Large intestine (tissue), 3 donors: ENCODE data around the gene WFIKKN1. TPM values are rescaled to one million over a fixed set of nuclear protein-coding genes. Genes with fewer than 3 reads are reported as not detected.
A peak's percentile ranks its signal among the peaks of the same experiment; 100 is the strongest.

Experiments used
- DNase-seq, 2 donors: peaks; one replicate each; pipeline versions ENCODE4 v3.0.0 to v3.0.0-alpha.2; 2013
- H3K27ac ChIP-seq: one replicate; pipeline ENCODE4 v1.5.1; 2013; ENCODE audit warnings: low read length
- H3K27me3 ChIP-seq: 2 replicates; pipeline ENCODE4 v1.6.1; 2013; ENCODE audit warnings: low read length; ENCODE audit not compliant: control insufficient read depth, insufficient read depth
- H3K36me3 ChIP-seq: 2 replicates; pipeline ENCODE4 v1.6.1; 2013; ENCODE audit warnings: low read length; ENCODE audit not compliant: control insufficient read depth, insufficient read depth
- H3K4me1 ChIP-seq: one replicate; pipeline ENCODE4 v1.6.1; 2013; ENCODE audit warnings: low read length; ENCODE audit not compliant: control insufficient read depth, insufficient read depth
- H3K4me3 ChIP-seq: one replicate; pipeline ENCODE4 v1.5.1; 2013; ENCODE audit warnings: low read length
- H3K9me3 ChIP-seq: one replicate; pipeline ENCODE4 v1.6.1; 2013; ENCODE audit warnings: mild to moderate bottlenecking, low read depth, low read length, moderate library complexity; ENCODE audit not compliant: control insufficient read depth
- WGBS: methylation state at CpG from one replicate; pipeline ENCODE4 v1.1.5; 2013; ENCODE audit warnings: low lambda C conversion rate; ENCODE audit not compliant: insufficient coverage; 5-methylcytosine and 5-hydroxymethylcytosine counted together
- polyA plus RNA-seq: library from polyadenylated mRNA; unstranded; fragments of 120-200 nt; gene quantifications from one replicate; pipeline ENCODE4 v1.2.1, GENCODE V29; 2013

The WFIKKN1 gene
- polyA plus RNA-seq, 1 donor: 1.6 TPM

- H3K27me3 ChIP-seq: peaks cover 4% of the 10 kb centered on the region
- H3K27ac ChIP-seq: no peak within 1 kb of the TSS
- peaks cover 5% of the 10 kb centered on the region for H3K9me3 ChIP-seq
- DNase-seq: peak in 1 of 2 donors; percentile 46
- H3K4me3 ChIP-seq: peak within 1 kb of the TSS; percentile 43
- no CpG with 5 or more reads among the region's 73 CpGs for WGBS
- H3K36me3 ChIP-seq: peaks cover 36% of the 10 kb centered on the region
- peaks cover 30% of the 10 kb centered on the region for H3K4me1 ChIP-seq
Observed at GRCh38 chr16:674968-675883, 44.4 kb downstream of the WFIKKN1 start, which contains the start of gene RHBDL1. Gene RHBDL1, plus strand, starts transcription at chr16:675671. Its CDS starts 120 bp downstream, at chr16:675791.

GRCh38 chr16:675884-676564 lies 45.2 kb downstream of the WFIKKN1 start:
- DNase-seq: peak in 1 of 2 donors; percentile 64
- H3K4me1 ChIP-seq: peaks cover 32% of the 10 kb centered on the region
- peak overlapping the region; percentile 43 for H3K4me3 ChIP-seq
- peaks cover 4% of the 10 kb centered on the region for H3K27me3 ChIP-seq
- H3K27ac ChIP-seq: no peak overlapping the region
- peaks cover 28% of the 10 kb centered on the region for H3K36me3 ChIP-seq
- no CpG with 5 or more reads among the region's 25 CpGs for WGBS
- H3K9me3 ChIP-seq: peaks cover 3% of the 10 kb centered on the region

GRCh38 chr16:676565-676902 lies 45.7 kb downstream of the WFIKKN1 start:
- H3K4me1 ChIP-seq: peaks cover 37% of the 10 kb centered on the region

GRCh38 chr16:676913-677312 lies 46.1 kb downstream of the WFIKKN1 start:
- no CpG with 5 or more reads among the region's 23 CpGs for WGBS
- H3K4me1 ChIP-seq: peaks cover 40% of the 10 kb centered on the region
- H3K27ac ChIP-seq: no peak overlapping the region
- no peak overlapping the region for H3K4me3 ChIP-seq
- H3K27me3 ChIP-seq: peaks cover 4% of the 10 kb centered on the region
- H3K9me3 ChIP-seq: peaks cover 3% of the 10 kb centered on the region
- DNase-seq: peak; percentile 69 to 82
- peaks cover 23% of the 10 kb centered on the region for H3K36me3 ChIP-seq

More at GRCh38 chr16:676565-676902, 45.7 kb downstream of the WFIKKN1 start:
- DNase-seq: no peak
- Histone ChIP-seq H3K4me3 (no peak overlapping the region), H3K27ac (no peak overlapping the region), H3K9me3 (peaks cover 3% of the 10 kb centered on the region), H3K36me3 (peaks cover 22% of the 10 kb centered on the region), H3K27me3 (peaks cover 4% of the 10 kb centered on the region)
- no CpG with 5 or more reads among the region's 21 CpGs for WGBS

- Histone ChIP-seq H3K4me1 (peaks cover 45% of the 10 kb centered on the region), H3K36me3 (peaks cover 23% of the 10 kb centered on the region), H3K27ac (no peak overlapping the region), H3K27me3 (peaks cover 4% of the 10 kb centered on the region), H3K9me3 (peaks cover 3% of the 10 kb centered on the region), H3K4me3 (no peak overlapping the region)
- WGBS: no CpG with 5 or more reads among the region's 57 CpGs
- no peak for DNase-seq
Observed at GRCh38 chr16:677316-678190, 46.8 kb downstream of the WFIKKN1 start.

- peaks cover 53% of the 10 kb centered on the region for H3K4me1 ChIP-seq
Observed at GRCh38 chr16:678209-678857, 47.5 kb downstream of the WFIKKN1 start.

GRCh38 chr16:678858-679813 lies 48.4 kb downstream of the WFIKKN1 start:
- peaks cover 57% of the 10 kb centered on the region for H3K4me1 ChIP-seq
- DNase-seq: peak; percentile 68 to 82

More at GRCh38 chr16:678209-678857, 47.5 kb downstream of the WFIKKN1 start:
- Histone ChIP-seq H3K27me3 (peaks cover 4% of the 10 kb centered on the region), H3K36me3 (peaks cover 25% of the 10 kb centered on the region), H3K9me3 (peaks cover 3% of the 10 kb centered on the region), H3K27ac (no peak overlapping the region), H3K4me3 (no peak overlapping the region)
- no CpG with 5 or more reads among the region's 21 CpGs for WGBS
- no peak for DNase-seq

GRCh38 chr16:679814-680624 lies 49.2 kb downstream of the WFIKKN1 start, which contains the start of gene STUB1:
Gene STUB1, plus strand, starts transcription at chr16:680410. Its CDS starts 116 bp downstream, at chr16:680526.
- H3K27ac ChIP-seq: peak within 1 kb of the TSS; percentile 96
- DNase-seq: peak; percentile 75 to 87
- H3K27me3 ChIP-seq: peaks cover 4% of the 10 kb centered on the region
- WGBS: no CpG with 5 or more reads among the region's 91 CpGs
- H3K4me3 ChIP-seq: peak within 1 kb of the TSS; percentile 82
- peaks cover 19% of the 10 kb centered on the region for H3K36me3 ChIP-seq
- peaks cover 6% of the 10 kb centered on the region for H3K9me3 ChIP-seq
- peaks cover 51% of the 10 kb centered on the region for H3K4me1 ChIP-seq

More at GRCh38 chr16:678858-679813, 48.4 kb downstream of the WFIKKN1 start:
- no CpG with 5 or more reads among the region's 52 CpGs for WGBS
- Histone ChIP-seq H3K4me3 (peak overlapping the region; percentile 48), H3K36me3 (peaks cover 19% of the 10 kb centered on the region), H3K27me3 (peaks cover 4% of the 10 kb centered on the region), H3K9me3 (peaks cover 3% of the 10 kb centered on the region), H3K27ac (peak overlapping the region; percentile 91)
